Activated naive CD4-positive, alpha-beta T cell treated with anti-CD3 and anti-CD28 coated beads, Interleukin-2, amount 50 U/mL, for 16 hours (primary cell): ENCODE data around the gene ANGEL2.
"Not testable (repeated sequence)": the region's sequence is repeated elsewhere in the genome, so short reads cannot be mapped to it uniquely, and the experiment has no call there.

Experiments
- DNase-seq: peaks from one replicate; pipeline ENCODE4 v3.0.0-alpha.2; 2020

ANGEL2 gene

GRCh38 chr1:213017447-213018273 is 2.0 kb upstream of the ANGEL2 start:
- no peak for DNase-seq

- no peak for DNase-seq
Observed at GRCh38 chr1:213014642-213015041, 1.0 kb downstream of the ANGEL2 start.

GRCh38 chr1:213008564-213008963 is 7.1 kb downstream of the ANGEL2 start:
- DNase-seq = no peak

- DNase-seq = no peak
Observed at GRCh38 chr1:213003256-213003655, 12.4 kb downstream of the ANGEL2 start.

- DNase-seq = no peak
Observed at GRCh38 chr1:212994926-212995325, 20.7 kb downstream of the ANGEL2 start.

GRCh38 chr1:212993960-212994359 is 21.7 kb downstream of the ANGEL2 start:
- not testable (repeated sequence) for DNase-seq

- no peak for DNase-seq
Observed at GRCh38 chr1:212990276-212990675, 25.4 kb downstream of the ANGEL2 start.

GRCh38 chr1:212987702-212988322 is 27.9 kb downstream of the ANGEL2 start:
- no peak for DNase-seq

GRCh38 chr1:212986551-212986950 is 29.1 kb downstream of the ANGEL2 start:
- DNase-seq = no peak

- DNase-seq = no peak
Observed at GRCh38 chr1:212984522-212985291, 31.0 kb downstream of the ANGEL2 start.

- DNase-seq = no peak
Observed at GRCh38 chr1:212983482-212983881, 32.2 kb downstream of the ANGEL2 start.

GRCh38 chr1:212982430-212983152 is 33.1 kb downstream of the ANGEL2 start:
- no peak for DNase-seq

- no peak for DNase-seq
Observed at GRCh38 chr1:212981571-212982328, 33.9 kb downstream of the ANGEL2 start.

GRCh38 chr1:212981025-212981495 is 34.6 kb downstream of the ANGEL2 start:
- no peak for DNase-seq

GRCh38 chr1:212980123-212980785 is 35.4 kb downstream of the ANGEL2 start:
- no peak for DNase-seq

GRCh38 chr1:212979340-212980122 is 36.1 kb downstream of the ANGEL2 start:
- DNase-seq = no peak

- DNase-seq = no peak
Observed at GRCh38 chr1:212977781-212978645, 37.7 kb downstream of the ANGEL2 start.

- no peak for DNase-seq
Observed at GRCh38 chr1:212976586-212976985, 39.1 kb downstream of the ANGEL2 start.

- no peak for DNase-seq
Observed at GRCh38 chr1:212975111-212975918, 40.4 kb downstream of the ANGEL2 start.
